HG03175 (cell line): Measurements from ENCODE around the gene SORCS2.

ENCODE experiments used
- ATAC-seq: cut with Tn5 transposase; IDR thresholded peaks from one replicate; pipeline ENCODE4 v1.9.1; 2021; ENCODE audit warnings: mild to moderate bottlenecking, moderate library complexity; ENCODE audit not compliant: unreplicated experiment

The SORCS2 gene

DNA sequence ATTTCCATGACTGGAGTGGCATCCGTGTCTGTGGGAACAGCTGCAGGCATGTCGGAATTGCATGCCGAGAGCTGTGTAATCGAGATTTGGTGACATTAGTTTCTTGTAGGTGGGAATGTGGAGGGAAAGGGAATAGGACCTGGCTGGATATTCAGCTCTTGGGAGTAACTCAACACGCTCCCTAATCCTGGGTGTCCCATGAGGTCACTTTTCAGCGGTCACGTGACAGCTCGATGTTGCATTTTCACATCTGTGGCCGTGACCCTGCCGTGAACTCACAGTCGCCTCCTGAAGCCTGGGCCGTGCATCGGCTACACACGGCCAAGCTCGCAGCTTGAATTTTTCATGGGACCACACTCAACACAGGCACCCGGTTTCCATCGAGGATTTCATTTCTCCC is 268.2 kb downstream of the SORCS2 start:
- no peak for ATAC-seq

- ATAC-seq: no peak
These were observed 268.9 kb downstream of the SORCS2 start for GRCh38 chr4:7461230-7461629.

- no peak for ATAC-seq
These were observed 270.2 kb downstream of the SORCS2 start for GRCh38 chr4:7462509-7462971.

GRCh38 chr4:7463566-7464258 is 271.4 kb downstream of the SORCS2 start:
- no peak for ATAC-seq

GRCh38 chr4:7464259-7464655 is 271.9 kb downstream of the SORCS2 start:
- ATAC-seq: no peak

GRCh38 chr4:7465017-7465416 is 272.7 kb downstream of the SORCS2 start:
- no peak for ATAC-seq

GRCh38 chr4:7466215-7466614 is 273.9 kb downstream of the SORCS2 start:
- ATAC-seq: no peak

GRCh38 chr4:7466904-7467303 is 274.6 kb downstream of the SORCS2 start:
- ATAC-seq: no peak

- ATAC-seq: no peak
These were observed 275.1 kb downstream of the SORCS2 start for GRCh38 chr4:7467471-7467870.

DNA sequence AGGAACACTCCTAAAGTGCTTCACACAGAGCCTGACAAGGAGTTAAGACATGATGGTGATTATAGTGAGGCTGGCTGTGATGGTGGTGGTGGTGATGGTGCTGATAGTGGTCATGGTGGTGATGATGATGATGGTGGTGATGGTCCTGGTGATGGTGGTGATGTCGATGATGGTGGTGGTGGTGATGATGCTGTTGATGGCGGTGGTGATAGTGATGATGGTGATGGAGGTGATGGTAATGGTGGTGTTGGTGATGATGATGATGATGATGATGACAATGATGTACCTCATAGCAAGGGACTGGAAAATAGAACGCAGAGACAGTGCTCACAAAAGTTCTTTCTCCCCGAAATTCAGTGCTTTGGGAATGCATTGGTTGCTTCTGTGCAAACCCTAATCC is 276.7 kb downstream of the SORCS2 start:
- ATAC-seq: no peak

DNA sequence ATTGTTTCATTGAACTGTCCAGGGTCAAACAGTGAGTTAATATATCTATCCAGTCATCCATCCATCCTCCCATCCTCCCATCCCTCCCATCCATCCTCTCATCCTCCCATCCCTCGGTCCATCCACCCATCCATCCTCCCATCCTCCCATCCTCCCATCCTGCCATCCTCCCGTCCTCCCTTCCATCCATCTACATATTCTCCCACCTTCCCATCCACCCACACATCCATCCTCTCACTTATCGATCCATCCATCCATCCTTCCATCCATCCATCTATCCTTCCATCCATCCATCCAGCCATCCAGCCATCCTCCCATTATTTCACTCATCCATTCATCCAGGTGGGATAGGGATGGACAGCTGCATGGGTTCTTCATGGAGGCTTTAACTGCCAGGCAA is 277.8 kb downstream of the SORCS2 start:
- ATAC-seq: no peak

DNA sequence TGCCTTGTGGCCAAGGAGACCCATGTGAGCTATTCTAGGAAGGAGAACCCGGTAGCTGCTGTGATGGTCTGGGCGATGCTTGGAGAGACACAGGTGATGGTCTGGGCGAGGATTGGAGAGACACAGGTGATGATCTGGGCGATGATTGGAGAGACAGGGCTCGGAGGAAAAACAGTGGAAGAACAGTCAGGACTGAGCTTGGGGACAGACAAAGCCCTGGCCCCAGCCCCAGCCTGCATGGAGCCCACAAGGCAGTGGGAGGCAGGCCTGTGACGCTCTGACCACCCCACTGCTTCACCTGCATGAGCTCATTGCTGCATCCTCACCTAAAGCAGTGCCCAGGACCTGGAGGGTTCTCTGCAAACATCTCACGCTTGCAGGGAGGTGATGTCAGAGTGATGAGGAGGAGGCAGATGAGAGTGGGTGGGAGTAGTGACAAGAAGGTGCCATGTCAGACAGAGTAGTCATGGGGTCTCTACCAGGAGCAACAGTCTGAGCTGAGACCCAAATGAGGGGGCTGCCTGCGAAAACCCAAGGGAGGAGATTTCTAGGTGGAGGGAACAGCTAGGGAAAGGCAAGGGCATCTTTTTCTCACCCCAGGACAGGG is 278.3 kb downstream of the SORCS2 start:
- ATAC-seq: no peak

- ATAC-seq: no peak
These were observed 280.2 kb downstream of the SORCS2 start for GRCh38 chr4:7472442-7473013.

- no peak for ATAC-seq
These were observed 280.7 kb downstream of the SORCS2 start for GRCh38 chr4:7473081-7473480.

DNA sequence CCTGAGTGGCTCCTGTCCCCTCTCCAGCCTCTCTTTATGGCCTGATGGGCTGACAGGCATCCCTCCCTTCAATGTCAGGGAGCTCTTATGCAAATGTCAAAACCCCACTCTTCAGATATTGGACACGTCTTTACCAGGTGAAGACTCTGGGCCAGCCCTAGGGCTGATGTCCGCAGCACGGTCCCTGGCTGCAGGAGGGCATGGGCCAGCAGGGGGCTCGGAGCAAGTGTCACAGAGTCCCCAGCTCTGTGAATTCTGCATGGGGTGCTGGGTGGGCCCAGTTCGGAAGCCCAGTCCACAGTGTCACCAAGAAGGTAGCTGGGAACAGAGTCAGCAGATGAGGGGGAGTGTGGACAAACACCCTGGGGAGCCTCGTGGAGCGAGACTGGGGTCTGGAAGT is 282.0 kb downstream of the SORCS2 start:
- no peak for ATAC-seq

- no peak for ATAC-seq
These were observed 282.9 kb downstream of the SORCS2 start for GRCh38 chr4:7475207-7475606.

DNA sequence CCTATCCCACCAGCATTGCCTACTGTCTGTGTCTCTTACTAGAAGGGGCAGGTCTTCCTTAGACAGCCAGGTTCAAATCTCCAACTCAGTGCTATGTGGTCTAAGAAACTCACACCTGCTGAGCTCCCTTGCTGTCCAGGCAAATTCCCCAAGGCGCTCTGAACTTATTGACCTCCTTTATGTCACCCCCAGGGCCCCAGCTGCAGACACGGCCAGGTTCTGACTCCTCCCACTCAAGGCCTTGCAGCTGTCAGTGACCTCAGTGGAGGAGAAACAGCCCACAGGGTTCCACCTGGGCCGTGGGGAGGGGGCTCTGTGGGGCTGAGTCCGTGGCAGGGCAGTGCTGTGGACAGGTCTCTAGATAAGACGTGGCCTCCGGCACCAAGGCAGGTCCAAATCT is 284.5 kb downstream of the SORCS2 start:
- no peak for ATAC-seq

GRCh38 chr4:7477695-7478094 is 285.4 kb downstream of the SORCS2 start:
- no peak for ATAC-seq

- ATAC-seq: no peak
These were observed 286.3 kb downstream of the SORCS2 start for GRCh38 chr4:7478665-7479064.

GRCh38 chr4:7480423-7480822 is 288.1 kb downstream of the SORCS2 start:
- ATAC-seq: no peak

GRCh38 chr4:7481227-7481626 is 288.9 kb downstream of the SORCS2 start:
- ATAC-seq: no peak

DNA sequence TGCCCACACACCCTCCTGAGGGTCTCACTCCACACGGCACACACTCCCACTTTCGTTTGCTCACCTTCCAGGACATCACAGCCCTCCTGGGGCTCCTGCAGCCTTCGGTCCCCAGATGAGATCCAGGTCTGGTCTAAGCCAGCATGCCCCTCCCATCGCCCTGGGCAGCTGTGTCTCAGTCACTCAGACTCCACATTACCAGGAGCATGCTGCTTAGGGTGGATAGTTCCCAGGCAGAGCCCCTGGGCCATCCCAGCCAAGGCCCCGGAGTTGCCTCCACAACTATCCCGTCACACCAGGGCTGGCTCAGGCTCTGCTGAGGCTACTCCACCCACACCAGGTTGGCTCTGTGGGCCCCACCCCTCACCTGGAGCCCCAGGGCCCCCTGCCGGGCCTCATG is 292.8 kb downstream of the SORCS2 start:
- no peak for ATAC-seq
